ENCODE data around the gene KCNH4.

GRCh38 chr17:42178817-42179216 is 2.1 kb downstream of the KCNH4 start:
- no peak for TF ChIP-seq SUZ12 (IDR thresholded peaks at IDR 0.05; ENCODE audit: extremely low read depth, insufficient read depth, insufficient read length)
- TF ChIP-seq YY1 (IDR thresholded peaks at IDR 0.05; ENCODE audit: insufficient read depth, insufficient read length) = no peak
- TF ChIP-seq ZNF274 (IDR thresholded peaks at IDR 0.05; ENCODE audit: low read depth, low read length) = no peak

All from NT2/D1 (cell line).